Measurements from ENCODE around the gene JMJD8. TPM values are rescaled to one million over a fixed set of nuclear protein-coding genes. Genes with fewer than 3 reads are reported as not detected.

JMJD8 gene
- total RNA-seq, 4 donors from 2014 or later: 53.7 to 70.7 (median 62.5) TPM

DNA sequence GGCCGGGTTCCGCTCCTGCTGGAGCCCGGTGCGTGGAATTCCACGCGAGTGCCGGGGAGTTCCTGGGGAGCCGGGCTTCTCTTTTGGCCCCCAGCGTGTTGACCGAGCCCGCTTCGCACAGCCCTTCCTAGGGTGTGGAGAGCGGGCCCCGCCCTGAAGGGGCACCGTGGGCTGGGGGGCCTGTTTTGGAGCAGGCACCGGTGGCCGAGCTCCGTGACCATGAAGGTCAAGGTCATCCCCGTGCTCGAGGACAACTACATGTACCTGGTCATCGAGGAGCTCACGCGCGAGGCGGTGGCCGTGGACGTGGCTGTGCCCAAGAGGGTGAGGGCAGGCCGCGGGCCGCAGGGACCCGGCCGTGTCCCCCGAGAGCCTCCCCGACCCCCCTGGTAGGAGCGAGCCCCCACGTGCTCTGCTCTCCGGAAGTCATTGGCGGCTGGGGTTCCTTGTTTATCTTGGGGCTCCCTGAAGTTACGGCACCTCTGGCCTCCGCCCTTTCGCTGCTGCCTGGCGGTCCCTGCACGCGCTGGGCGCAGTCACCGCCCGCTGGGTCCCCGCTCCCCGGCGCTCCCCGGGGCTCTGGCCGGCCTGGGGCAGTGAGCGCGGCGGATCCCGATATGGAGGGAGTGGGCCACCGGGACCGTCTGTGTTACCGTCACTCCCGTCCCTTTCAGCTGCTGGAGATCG, 43.3 kb upstream of the JMJD8 start:
- Histone ChIP-seq H3K27me3 (peaks cover 0 to 49% (median 1%) of the 10 kb centered on the region in 4 donors), H3K9me3 (no peaks in the 10 kb centered on the region), H3K36me3 (peaks cover 0 to 23% (median 7%) of the 10 kb centered on the region in 3 donors), H3K4me3 (peak overlapping the region; percentile 25 to 67 (median 48)), H3K27ac (peak overlapping the region in 3 of 4 donors; percentile 0 to 53 (median 48)), H3K4me1 (peaks cover 23 to 37% (median 28%) of the 10 kb centered on the region in 3 donors)
- intact Hi-C loops (cut with DNase I): no loop called here
- no peak for DNase-seq
- TF ChIP-seq, protein P1, sequence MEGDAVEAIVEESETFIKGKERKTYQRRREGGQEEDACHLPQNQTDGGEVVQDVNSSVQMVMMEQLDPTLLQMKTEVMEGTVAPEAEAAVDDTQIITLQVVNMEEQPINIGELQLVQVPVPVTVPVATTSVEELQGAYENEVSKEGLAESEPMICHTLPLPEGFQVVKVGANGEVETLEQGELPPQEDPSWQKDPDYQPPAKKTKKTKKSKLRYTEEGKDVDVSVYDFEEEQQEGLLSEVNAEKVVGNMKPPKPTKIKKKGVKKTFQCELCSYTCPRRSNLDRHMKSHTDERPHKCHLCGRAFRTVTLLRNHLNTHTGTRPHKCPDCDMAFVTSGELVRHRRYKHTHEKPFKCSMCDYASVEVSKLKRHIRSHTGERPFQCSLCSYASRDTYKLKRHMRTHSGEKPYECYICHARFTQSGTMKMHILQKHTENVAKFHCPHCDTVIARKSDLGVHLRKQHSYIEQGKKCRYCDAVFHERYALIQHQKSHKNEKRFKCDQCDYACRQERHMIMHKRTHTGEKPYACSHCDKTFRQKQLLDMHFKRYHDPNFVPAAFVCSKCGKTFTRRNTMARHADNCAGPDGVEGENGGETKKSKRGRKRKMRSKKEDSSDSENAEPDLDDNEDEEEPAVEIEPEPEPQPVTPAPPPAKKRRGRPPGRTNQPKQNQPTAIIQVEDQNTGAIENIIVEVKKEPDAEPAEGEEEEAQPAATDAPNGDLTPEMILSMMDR (IDR thresholded peaks at IDR 0.05): no peak
- peak in 1 of 4 donors; percentile 36 for TF ChIP-seq POLR2A (IDR thresholded peaks at IDR 0.05)
- 0% methylated on average over 4 of the region's 61 CpGs; no CpG with 5 or more reads in 1 of the 2 donors for WGBS, 2 donors

DNA sequence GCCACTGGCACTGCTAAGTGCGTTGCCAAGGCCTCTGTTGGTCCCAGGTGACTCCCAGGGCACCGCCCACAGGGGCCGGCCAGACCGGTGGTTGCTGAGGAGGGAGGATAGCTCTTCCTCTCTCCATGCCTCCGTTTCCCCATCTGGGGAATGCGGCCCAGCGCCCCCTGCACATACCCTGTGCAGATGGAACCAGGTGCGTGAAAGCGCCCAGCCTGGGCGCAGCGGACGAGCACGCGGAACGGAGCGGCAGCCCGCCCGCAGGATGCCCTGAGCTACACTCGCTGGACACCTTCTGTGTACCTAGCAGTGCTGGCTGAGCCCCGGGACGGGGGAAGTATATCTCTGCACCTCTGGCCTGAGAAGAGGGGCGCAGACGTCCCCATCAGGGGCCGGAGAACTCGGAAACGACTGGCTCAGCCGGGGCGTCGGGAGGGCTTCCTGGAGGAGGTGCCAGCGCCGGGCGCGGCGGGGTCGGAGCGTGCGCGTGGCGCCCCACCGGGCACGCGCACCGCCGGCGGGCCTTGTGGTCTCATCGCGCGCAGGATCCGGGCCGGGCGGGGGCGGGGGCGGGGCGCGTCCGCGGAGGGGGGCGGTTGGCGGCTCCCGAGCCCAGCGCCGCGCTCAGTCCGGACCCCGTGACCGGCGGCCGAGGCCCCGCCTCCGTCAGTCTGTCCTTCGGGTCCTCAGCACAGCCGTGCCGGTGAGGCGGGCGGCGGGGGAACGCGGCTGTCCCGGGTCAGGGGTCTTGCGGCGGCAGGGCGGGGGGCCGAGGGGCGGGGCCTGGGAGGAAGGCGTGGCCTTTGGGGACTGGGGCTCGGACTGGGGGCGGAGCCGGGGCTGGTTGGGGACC, 42.5 kb upstream of the JMJD8 start, which contains the start of the genes CCDC78 and HAGHL:
Gene CCDC78 (minus strand): TSS at position 6 of the 853 bp plus-strand sequence. CDS start 76 bp downstream, outside the sequence.
Gene HAGHL (plus strand): TSS at position 669 of the 853 bp plus-strand sequence. CDS start 404 bp downstream, outside the sequence.
- intact Hi-C loops (cut with DNase I): no loop called here
- H3K27ac ChIP-seq: peak within 1 kb of the TSS in 3 of 4 donors; percentile 0 to 53 (median 48)

DNA sequence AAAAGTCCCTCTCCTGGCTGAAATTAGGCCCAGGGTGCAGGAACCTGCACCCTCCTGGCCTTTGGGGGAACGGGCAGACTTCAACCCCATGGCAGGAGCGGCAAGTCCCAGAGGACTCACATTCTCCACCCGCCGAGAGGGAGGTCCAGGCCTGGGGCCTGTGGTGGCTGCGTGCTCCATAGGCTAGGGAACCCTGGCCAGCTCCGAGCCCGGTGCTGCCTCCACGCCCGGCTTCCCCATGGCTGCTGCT, 42.0 kb upstream of the JMJD8 start:
- H3K4me3 ChIP-seq: peak overlapping the region in 2 of 4 donors; percentile 54 to 67
- peaks cover 31 to 50% (median 36%) of the 10 kb centered on the region in 3 donors for H3K4me1 ChIP-seq
- peaks cover 0 to 10% (median 7%) of the 10 kb centered on the region in 3 donors for H3K36me3 ChIP-seq
- TF ChIP-seq, protein P1 (IDR thresholded peaks at IDR 0.05): no peak
- TF ChIP-seq POLR2A (IDR thresholded peaks at IDR 0.05): no peak
- H3K27me3 ChIP-seq: peaks cover 0 to 49% (median 1%) of the 10 kb centered on the region in 4 donors
- WGBS, 2 donors: no CpG with 5 or more reads among the region's 9 CpGs
- intact Hi-C loops (cut with DNase I): no loop called here
- DNase-seq: no peak
- H3K27ac ChIP-seq: no peak overlapping the region
- H3K9me3 ChIP-seq: no peaks in the 10 kb centered on the region

More for the DNA sequence above, 42.5 kb upstream of the JMJD8 start, which contains the start of the genes CCDC78 and HAGHL:
- peak within 1 kb of the TSS; percentile 25 to 67 (median 48) for H3K4me3 ChIP-seq
- peaks cover 0 to 49% (median 1%) of the 10 kb centered on the region in 4 donors for H3K27me3 ChIP-seq
- peaks cover 0 to 15% (median 7%) of the 10 kb centered on the region in 3 donors for H3K36me3 ChIP-seq
- peaks cover 28 to 44% (median 33%) of the 10 kb centered on the region in 3 donors for H3K4me1 ChIP-seq
- no peak for DNase-seq
- no peak for TF ChIP-seq POLR2A (IDR thresholded peaks at IDR 0.05)
- TF ChIP-seq, protein P1 (IDR thresholded peaks at IDR 0.05): no peak
- 0% methylated on average over 4 to 9 of the region's 88 CpGs for WGBS, 2 donors
- H3K9me3 ChIP-seq: no peaks in the 10 kb centered on the region

DNA sequence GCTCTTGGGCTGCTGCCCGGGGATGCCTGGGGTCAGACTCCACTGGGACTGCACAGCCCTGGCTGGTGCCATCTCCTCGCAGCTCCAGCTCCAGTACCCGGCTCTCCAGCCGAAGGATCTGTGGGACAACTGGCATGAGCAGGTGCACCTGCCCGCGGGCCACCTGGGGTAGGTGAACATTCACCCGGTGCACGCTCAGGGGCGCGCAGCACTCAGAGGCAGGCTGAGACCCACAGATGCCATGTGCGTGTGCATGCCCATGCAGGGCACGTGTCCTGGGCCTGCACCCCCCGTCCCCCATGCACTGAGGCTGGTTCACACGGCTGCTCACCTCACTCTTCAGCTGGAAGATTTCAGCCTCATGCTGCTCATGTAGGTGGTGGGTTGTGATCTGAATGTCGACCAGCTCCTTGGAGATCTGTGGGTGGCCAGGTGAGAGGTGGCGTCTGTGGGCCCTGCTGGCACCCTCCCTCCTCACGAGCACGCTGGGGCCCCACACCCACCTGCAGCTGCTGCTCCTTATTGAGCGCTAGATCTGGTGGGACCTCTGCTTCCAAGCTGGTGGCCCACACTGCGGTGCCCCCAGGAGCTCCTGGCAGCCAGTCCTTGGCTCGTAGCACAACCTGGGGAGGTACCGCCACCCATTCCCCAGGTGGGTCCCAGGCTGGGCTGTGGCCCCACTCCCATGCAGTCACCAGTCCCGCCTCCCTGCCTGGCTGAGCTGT, 41.5 kb upstream of the JMJD8 start:
- intact Hi-C loops (cut with DNase I): no loop called here
- H3K27me3 ChIP-seq: peaks cover 0 to 49% (median 1%) of the 10 kb centered on the region in 4 donors
- no peak overlapping the region for H3K27ac ChIP-seq
- peaks cover 31 to 53% (median 37%) of the 10 kb centered on the region in 3 donors for H3K4me1 ChIP-seq
- H3K36me3 ChIP-seq: peaks cover 0 to 5% (median 4%) of the 10 kb centered on the region in 3 donors
- 50% methylated on average over 5 of the region's 23 CpGs; no CpG with 5 or more reads in 1 of the 2 donors for WGBS, 2 donors
- no peak overlapping the region for H3K4me3 ChIP-seq
- TF ChIP-seq, protein P1 (IDR thresholded peaks at IDR 0.05): no peak
- no peak for TF ChIP-seq POLR2A (IDR thresholded peaks at IDR 0.05)
- no peak for DNase-seq
- H3K9me3 ChIP-seq: no peaks in the 10 kb centered on the region

Data from esophagus squamous epithelium (tissue), 5 donors.